ENCODE measurements around the gene GID8. TPM values are rescaled to one million over a fixed set of nuclear protein-coding genes. Genes with fewer than 3 reads are reported as not detected.

The GID8 gene
- total and polyA plus RNA-seq, 9 donors = 23.6 to 54.3 (median 43.3) TPM

DNA sequence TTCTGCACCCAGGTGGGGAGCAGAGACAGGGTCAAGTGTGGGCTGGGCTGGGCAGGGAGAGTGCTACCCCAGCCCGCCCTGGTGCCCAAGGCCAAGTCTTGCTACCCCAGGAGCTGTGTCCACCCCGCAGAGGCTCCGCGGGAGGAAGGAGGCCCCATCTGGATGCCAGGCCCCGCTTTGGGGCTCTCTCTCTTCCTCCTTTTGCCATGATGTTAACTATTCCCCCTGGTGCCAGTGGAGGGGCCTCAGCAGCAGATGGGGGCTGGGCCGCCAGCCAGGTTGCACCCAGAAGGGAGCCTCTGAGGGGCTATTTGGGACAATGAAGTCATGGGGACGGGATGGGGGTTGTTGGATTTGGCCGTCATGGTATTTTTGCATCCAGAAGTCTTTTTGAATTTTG is 23.9 kb downstream of the GID8 start:
- Histone ChIP-seq H3K36me3 (no peaks in the 10 kb centered on the region), H3K4me1 (ENCODE audit: insufficient read depth) (no peaks in the 10 kb centered on the region), H3K27me3 (no peaks in the 10 kb centered on the region), H3K27ac (no peak overlapping the region), H3K4me3 (no peak overlapping the region), H3K9me3 (no peaks in the 10 kb centered on the region)
- intact Hi-C loops (cut with DNase I) = no loop called here
- WGBS, 3 donors = 89 to 95% (median 93%) methylated on average over 8 of the region's 8 CpGs
- DNase-seq = no peak
- TF ChIP-seq, protein P1, sequence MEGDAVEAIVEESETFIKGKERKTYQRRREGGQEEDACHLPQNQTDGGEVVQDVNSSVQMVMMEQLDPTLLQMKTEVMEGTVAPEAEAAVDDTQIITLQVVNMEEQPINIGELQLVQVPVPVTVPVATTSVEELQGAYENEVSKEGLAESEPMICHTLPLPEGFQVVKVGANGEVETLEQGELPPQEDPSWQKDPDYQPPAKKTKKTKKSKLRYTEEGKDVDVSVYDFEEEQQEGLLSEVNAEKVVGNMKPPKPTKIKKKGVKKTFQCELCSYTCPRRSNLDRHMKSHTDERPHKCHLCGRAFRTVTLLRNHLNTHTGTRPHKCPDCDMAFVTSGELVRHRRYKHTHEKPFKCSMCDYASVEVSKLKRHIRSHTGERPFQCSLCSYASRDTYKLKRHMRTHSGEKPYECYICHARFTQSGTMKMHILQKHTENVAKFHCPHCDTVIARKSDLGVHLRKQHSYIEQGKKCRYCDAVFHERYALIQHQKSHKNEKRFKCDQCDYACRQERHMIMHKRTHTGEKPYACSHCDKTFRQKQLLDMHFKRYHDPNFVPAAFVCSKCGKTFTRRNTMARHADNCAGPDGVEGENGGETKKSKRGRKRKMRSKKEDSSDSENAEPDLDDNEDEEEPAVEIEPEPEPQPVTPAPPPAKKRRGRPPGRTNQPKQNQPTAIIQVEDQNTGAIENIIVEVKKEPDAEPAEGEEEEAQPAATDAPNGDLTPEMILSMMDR (IDR thresholded peaks at IDR 0.05) = no peak
- TF ChIP-seq EP300 (IDR thresholded peaks at IDR 0.05) = no peak
- no peak for TF ChIP-seq POLR2A (IDR thresholded peaks at IDR 0.05)

DNA sequence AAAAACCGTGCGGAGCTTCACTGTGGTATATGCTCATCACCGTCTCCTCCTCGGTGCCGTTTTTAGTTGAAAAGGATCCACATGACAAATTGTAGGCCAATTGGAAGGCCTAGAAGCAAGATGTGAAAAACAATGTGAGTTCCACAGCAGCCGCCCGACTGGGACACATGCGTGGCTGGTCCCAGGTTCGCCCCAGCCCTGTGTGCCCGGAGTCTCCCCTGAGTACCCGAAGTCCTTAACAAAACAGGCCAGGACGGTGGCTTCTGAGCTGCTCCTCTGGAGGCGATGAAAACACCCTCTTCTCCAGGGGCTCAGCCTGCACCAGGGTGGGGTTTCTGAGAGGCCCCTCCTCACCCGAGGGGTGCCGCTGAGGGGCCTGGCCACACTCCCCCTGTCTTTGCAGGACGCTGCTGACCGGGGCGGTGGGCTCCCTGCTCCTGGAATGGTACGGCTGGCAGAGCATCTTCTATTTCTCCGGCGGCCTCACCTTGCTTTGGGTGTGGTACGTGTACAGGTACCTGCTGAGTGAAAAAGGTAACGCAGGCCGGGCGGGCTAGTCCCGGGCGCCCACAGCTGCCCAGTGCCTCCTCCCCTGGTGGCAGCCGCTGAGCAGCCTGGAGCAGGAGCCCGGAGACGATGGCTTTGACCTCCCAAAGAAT is 24.4 kb downstream of the GID8 start:
- DNase-seq = no peak
- Histone ChIP-seq H3K36me3 (no peaks in the 10 kb centered on the region), H3K4me1 (ENCODE audit: insufficient read depth) (no peaks in the 10 kb centered on the region), H3K27ac (no peak overlapping the region), H3K4me3 (no peak overlapping the region), H3K27me3 (no peaks in the 10 kb centered on the region), H3K9me3 (no peaks in the 10 kb centered on the region)
- WGBS, 3 donors = 93 to 96% (median 95%) methylated on average over 27 to 30 of the region's 30 CpGs
- TF ChIP-seq, protein P1 (IDR thresholded peaks at IDR 0.05) = no peak
- TF ChIP-seq POLR2A (IDR thresholded peaks at IDR 0.05) (no peak), EP300 (IDR thresholded peaks at IDR 0.05) (no peak)
- intact Hi-C loops (cut with DNase I) = no loop called here

DNA sequence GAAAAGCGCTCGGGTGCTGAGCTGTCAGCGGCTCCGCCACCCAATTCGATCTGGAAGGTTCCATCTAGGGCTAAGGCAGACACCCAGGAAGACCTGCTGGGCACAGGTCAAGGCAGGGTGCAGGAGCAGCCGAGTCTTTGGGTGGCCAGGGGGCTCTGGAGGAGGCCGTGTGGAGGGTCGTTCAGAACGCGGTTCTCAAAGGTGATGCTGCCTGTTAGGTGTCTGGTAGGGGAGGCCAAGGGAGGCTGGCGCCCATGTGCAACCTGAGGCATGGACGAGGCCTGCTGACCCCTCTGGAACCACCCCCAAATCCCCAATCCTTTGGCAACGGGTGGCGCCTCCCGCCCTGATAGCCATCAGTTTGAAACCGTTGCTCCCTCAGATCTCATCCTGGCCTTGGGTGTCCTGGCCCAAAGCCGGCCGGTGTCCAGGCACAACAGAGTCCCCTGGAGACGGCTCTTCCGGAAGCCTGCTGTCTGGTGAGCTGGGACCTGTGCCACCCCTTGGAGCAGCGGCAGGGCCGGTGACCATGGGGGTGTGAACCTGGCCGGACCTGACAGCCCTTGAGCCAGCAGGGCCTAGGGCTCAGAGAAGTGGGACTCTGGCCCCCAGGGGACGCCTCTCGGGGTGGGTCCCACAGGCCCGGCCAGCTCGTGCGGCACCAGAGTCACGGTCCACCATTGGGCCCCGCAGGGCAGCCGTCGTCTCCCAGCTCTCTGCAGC is 25.1 kb downstream of the GID8 start:
- H3K27me3 ChIP-seq = no peaks in the 10 kb centered on the region
- no peaks in the 10 kb centered on the region for H3K36me3 ChIP-seq
- H3K9me3 ChIP-seq = no peaks in the 10 kb centered on the region
- H3K27ac ChIP-seq = no peak overlapping the region
- intact Hi-C loops (cut with DNase I) = no loop called here
- 88 to 92% (median 90%) methylated on average over 28 to 32 of the region's 32 CpGs for WGBS, 3 donors
- H3K4me3 ChIP-seq = no peak overlapping the region
- no peak for DNase-seq
- TF ChIP-seq POLR2A (IDR thresholded peaks at IDR 0.05) (no peak), EP300 (IDR thresholded peaks at IDR 0.05) (no peak)
- TF ChIP-seq, protein P1 (IDR thresholded peaks at IDR 0.05) = no peak
- H3K4me1 ChIP-seq (ENCODE audit: insufficient read depth) = no peaks in the 10 kb centered on the region

DNA sequence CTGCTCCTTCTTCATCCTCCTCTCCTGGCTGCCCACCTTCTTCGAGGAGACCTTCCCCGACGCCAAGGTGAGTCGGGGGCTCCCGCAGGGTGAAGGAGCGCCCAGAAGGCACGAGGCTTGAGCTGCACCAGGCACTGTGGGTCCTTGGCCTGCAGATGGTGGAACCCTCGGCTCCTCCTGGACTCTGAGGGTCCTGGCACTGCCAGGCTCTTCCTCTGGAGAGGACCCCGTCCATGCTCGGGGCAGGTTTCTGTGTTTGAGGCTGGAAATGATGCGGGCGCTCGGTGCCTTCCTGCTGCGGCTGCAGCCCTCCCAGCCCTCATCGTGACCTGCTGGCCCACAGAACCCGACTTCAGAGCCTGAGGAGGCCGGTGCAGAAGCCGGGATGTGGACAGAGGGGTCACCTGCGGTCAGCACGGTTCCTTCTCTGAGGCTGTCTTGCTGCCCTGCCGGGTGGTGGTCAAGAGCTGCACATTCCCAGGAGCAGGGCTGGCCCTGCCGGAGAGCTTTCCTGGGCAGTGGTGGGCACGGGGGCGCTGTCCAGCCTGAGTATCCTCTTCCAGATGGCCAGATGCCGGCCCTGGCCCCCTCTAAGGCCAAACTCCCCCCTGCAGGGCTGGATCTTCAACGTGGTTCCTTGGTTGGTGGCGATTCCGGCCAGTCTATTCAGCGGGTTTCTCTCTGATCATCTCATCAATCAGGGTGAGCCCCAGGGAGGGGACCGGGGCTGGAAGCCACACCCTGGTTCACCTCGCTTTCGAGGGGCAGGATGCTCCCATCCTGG is 25.9 kb downstream of the GID8 start:
- H3K4me3 ChIP-seq = no peak overlapping the region
- no peak for DNase-seq
- no peak overlapping the region for H3K27ac ChIP-seq
- no peaks in the 10 kb centered on the region for H3K9me3 ChIP-seq
- WGBS, 3 donors = 88 to 90% (median 88%) methylated on average over 28 to 32 of the region's 32 CpGs
- no peaks in the 10 kb centered on the region for H3K36me3 ChIP-seq
- H3K27me3 ChIP-seq = no peaks in the 10 kb centered on the region
- intact Hi-C loops (cut with DNase I) = no loop called here
- no peaks in the 10 kb centered on the region for H3K4me1 ChIP-seq (ENCODE audit: insufficient read depth)
- TF ChIP-seq, protein P1 (IDR thresholded peaks at IDR 0.05) = no peak
- TF ChIP-seq POLR2A (IDR thresholded peaks at IDR 0.05) = no peak
- no peak for TF ChIP-seq EP300 (IDR thresholded peaks at IDR 0.05)
